HG02623 (cell line): ENCODE measurements around the gene NAV3.

Experiments used
- ATAC-seq: cut with Tn5 transposase; IDR thresholded peaks from one replicate; pipeline ENCODE4 v1.9.1; 2021; ENCODE audit warnings: moderate library complexity; ENCODE audit not compliant: unreplicated experiment

Gene NAV3

GRCh38 chr12:78037707-78038106, 207.0 kb downstream of the NAV3 start:
- no peak for ATAC-seq

DNA sequence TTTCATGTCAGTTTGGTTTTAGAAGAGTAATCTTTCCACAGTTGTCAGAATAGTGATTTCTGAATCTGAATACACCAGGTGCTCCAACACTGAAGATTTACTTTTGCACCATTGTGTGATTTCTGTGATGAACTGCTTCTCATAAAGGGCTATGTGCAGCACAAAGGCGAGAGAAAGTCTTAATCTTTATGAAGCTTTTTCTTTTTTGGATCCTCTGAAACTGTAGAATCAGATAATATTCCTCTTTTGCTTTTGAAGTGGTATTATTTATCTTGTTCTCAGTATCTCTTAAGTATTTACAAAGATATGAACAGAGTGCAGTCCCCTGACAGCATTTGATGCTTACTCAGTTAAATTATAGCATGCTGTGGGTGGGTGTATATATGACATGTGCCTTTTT, 207.8 kb downstream of the NAV3 start:
- no peak for ATAC-seq

DNA sequence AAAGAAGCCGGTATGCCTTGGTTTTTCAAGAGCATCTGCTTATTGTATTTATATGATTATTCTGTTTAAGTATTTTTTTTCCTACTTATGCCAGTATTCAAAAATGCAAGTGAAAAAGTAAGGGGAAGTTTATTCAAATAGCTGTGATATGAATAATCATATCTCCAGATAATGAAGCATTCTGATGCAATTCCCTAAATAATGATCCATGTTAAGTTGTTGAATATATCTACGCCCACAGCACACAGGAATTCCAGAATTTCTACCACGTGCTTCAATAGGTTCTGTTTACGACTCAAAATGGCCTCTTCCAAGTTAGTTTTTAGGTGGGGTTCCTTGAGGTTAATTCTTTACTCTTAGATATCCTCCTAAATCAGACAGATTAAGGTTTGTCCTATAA, 208.3 kb downstream of the NAV3 start:
- no peak for ATAC-seq

GRCh38 chr12:78040111-78040510, 209.4 kb downstream of the NAV3 start:
- ATAC-seq, result no peak

DNA sequence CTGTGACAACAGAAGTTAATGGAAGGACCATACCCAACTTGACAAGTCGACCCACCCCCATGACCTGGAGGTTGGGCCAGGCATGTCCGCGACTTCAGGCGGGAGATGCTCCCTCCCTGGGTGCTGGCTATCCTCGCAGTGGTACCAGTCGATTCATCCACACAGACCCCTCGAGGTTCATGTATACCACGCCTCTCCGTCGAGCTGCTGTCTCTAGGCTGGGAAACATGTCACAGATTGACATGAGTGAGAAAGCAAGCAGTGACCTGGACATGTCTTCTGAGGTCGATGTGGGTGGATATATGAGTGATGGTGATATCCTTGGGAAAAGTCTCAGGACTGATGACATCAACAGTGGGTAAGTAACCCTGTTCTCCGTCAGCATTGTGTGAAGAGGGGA, 220.1 kb downstream of the NAV3 start:
- ATAC-seq, result no peak

DNA sequence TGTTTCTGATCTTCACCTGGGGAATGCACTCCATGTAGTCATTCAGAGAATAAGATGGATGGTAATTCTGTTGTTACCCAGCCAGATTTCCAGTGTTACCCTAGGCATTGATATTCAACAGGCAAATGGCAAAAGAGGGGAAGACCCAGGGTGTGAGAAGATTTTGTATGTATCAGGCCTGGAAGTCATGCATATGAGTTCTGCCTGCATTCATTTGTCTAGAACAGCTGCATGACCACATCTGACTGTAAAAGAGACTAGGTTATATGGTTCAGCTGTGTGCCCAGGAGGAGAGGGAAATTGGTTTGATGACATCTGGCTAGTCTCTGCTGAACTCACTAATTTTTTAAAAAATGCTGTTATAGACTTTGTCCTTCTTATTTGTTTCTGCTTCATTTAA, 224.9 kb downstream of the NAV3 start:
- no peak for ATAC-seq

DNA sequence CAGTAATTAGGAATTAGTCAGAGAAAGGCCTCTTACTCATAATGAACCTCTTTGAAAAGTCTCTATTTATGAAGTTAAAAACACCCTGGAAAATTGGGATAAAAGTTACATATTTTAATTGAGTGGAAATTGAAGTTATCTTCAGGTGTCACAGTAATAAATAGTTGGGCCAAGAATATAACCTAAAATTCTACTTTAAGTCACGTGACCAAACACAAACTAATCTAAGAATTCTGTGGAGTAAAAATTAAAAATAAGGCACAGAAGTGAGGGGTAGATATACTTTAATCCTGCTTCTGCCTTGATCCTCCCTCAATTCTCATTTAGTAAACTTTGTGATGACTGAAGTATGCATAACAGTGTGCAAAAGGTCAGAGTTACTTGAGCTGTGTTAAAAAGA, 226.4 kb downstream of the NAV3 start:
- no peak for ATAC-seq

DNA sequence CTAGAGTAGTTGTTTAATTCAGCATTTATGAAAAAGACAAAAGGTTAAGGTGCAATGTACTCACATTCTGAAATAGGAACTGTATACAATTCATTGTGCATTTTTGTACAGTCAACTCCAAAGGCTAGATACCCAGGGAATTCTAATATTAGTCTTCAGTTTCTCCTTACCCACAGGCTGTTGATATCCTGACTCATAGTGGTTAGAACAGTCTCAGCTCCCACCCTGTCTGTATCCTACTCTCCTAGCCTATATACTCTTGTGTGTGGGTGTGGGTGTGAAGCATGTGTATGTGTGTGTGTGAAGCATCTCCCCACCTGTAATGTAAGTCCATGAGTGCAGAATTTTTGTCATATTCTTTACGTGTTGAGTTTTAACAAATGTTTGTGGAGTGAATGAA, 229.5 kb downstream of the NAV3 start:
- no peak for ATAC-seq

GRCh38 chr12:78062786-78063185, 232.1 kb downstream of the NAV3 start:
- ATAC-seq, result no peak

GRCh38 chr12:78081590-78082314, 251.1 kb downstream of the NAV3 start:
- ATAC-seq, result no peak

- ATAC-seq, result no peak
Measured at GRCh38 chr12:78085542-78086182, 255.0 kb downstream of the NAV3 start.

- ATAC-seq, result no peak
Measured at GRCh38 chr12:78086553-78087362, 256.1 kb downstream of the NAV3 start.

DNA sequence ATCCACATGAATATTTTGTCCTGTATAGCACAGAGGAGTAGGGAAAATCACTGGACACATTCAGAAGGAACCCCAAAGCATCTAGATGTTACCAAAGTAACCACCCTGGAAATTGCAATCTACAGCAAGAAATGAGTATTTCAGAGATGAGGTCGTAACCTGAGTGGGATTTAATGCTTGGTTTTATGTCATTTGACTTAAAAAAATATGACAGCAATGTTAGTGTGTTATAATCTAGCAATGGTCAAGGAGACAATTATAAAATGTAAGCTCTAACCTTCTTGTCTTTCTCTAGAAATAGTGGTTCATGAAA, 256.6 kb downstream of the NAV3 start:
- ATAC-seq, result no peak

GRCh38 chr12:78088391-78088832, 257.7 kb downstream of the NAV3 start:
- ATAC-seq, result no peak

DNA sequence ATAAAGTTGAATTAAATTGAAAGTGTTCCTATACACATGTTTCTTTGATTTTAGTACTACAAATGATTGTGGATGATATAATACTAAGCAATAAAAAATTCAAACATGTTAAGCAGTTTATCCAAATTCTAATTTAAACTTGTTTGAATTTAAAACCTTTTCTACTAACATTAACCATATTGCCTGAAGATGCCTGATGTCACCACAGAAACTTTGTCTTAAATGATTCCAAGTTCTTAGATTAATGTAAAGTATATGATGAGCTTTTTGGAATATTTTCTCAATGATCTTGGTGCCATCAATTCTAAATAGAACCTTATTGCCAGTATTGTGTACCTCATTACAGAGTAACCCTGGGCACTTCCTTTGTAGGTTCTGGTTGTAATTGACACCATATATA, 259.6 kb downstream of the NAV3 start:
- ATAC-seq, result no peak

- ATAC-seq, result no peak
Measured at GRCh38 chr12:78095623-78096022, 264.9 kb downstream of the NAV3 start.

DNA sequence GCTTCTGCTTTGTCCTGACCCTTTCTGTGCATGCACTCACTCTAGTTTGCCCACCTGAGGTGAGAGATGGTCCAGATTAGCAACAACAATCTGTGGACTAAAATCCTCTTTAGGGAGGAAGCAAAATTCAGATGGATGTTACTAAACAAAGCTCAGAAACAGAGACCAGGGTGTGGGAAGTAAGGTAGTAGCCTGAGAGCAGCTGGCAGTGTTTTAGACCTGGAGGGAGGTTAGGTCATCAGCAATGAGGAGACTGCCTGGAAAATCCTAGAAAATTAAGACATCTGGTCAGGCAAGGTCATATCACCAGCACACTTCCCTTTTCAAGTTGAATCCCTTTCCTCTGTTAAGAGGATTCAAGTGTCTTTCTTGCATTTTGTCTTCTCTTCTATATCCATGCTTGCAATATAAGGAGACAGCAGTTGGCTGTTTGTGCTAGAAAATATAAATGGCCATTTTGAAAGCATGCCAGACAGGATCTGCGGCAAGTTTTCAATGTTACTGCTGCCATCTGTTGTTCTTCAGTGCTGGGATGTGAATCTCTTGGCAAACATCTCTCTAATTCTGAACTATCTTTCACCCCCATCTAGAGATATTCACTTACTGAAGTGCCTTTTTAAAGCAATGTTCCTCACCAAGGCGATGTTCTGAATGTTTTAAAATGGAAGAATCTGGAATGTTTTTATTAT, 266.4 kb downstream of the NAV3 start:
- ATAC-seq, result no peak

- ATAC-seq, result no peak
Measured at GRCh38 chr12:78099806-78100205, 269.1 kb downstream of the NAV3 start.

- ATAC-seq, result no peak
Measured at GRCh38 chr12:78101113-78101876, 270.6 kb downstream of the NAV3 start.

DNA sequence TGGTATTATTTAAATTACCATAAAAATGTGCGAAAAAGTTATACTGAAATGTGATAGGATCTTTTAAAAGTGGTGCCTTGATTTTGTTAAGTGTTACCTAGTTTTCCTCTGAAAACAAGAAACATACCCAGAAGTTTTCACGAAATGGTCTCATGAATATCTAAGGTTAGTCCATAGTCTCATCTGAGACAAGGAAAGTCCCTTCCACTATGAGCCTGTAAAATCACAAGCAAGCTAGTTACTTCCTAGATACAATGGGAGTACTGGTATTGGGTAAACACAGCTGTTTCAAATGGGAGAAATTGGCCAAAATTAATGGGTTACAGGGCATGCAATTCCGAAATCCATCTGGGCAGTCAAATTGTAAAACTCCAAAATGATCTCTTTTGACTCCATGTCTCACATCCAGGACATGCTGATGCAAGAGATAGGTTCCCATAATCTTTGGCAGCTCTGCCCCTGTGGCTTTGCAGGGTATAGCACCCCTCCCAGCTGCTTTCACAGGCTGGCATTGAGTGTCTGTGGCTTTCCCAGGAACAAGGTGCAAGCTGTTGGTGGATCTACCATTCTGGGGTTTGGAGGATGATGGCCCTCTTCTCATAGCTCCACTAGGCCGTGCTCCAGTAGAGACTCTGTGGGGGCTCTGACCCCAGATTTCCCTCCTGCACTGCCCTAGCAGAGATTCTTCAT, 271.4 kb downstream of the NAV3 start:
- no peak for ATAC-seq
